K562 treated with DMSO at 1 percent for 24 hours (cell line): ENCODE results near the gene SMAD6. TPM values are rescaled to one million over a fixed set of nuclear protein-coding genes. Genes with fewer than 3 reads are reported as not detected.

Source experiments
- total RNA-seq: library from RNA; unstranded; fragments of 300-600 nt; gene quantifications from 2 replicates; pipeline ENCODE4 v1.2.3, GENCODE V29; 2022; ENCODE audit warnings: low read depth; ENCODE audit not compliant: insufficient read depth

SMAD6 gene
- 16.7 and 17.9 TPM in 2 replicates for total RNA-seq

GRCh38 chr15:66702035-66702786, at the start of gene SMAD6:
SMAD6 (plus strand) TSS chr15:66702236; CDS start chr15:66703259, 1,023 bp downstream.

Other genes with a start within 250 kb of the SMAD6 start
- gene SNAPC5, start 204.5 kb upstream of the SMAD6 start, total RNA-seq = 38.5 and 39.0 TPM in 2 replicates
- 4,195 and 4,305 TPM in 2 replicates for gene RPL4, start 197.4 kb upstream of the SMAD6 start, total RNA-seq
- 22.5 and 34.9 TPM in 2 replicates for gene ZWILCH, start 196.9 kb upstream of the SMAD6 start, total RNA-seq
- not detected in 2 replicates for gene LCTL, start 136.2 kb upstream of the SMAD6 start, total RNA-seq